HepG2 (cell line): ENCODE data around the gene GLT1D1.

ENCODE experiments used
- BCL3 ChIP-seq: sonication (generic); formaldehyde crosslinking; IDR thresholded peaks from 2 replicates; pipeline ENCODE4 v1.5.1; 2020; ENCODE audit warnings: mild to moderate bottlenecking, missing genetic modification reagents, moderate library complexity
- BHLHE40 ChIP-seq: IDR thresholded peaks from 2 replicates; pipeline ENCODE4 v1.6.1; 2011; ENCODE audit warnings: low read length, improper control_type of control experiment
- DPF2 ChIP-seq: sonication (generic); formaldehyde crosslinking; IDR thresholded peaks from 2 replicates; pipeline ENCODE4 v1.4.0; 2020; ENCODE audit warnings: mild to moderate bottlenecking, low read depth, missing genetic modification reagents, borderline replicate concordance
- ESRRA ChIP-seq: sonication (generic); formaldehyde crosslinking; IDR thresholded peaks from 2 replicates; pipeline ENCODE4 v1.5.1; 2020; ENCODE audit warnings: mild to moderate bottlenecking, low read depth, missing genetic modification reagents
- HNRNPLL ChIP-seq: fragments of 200-400 bp; formaldehyde crosslinking; IDR thresholded peaks from 2 replicates; pipeline ENCODE4 v1.6.1; 2017; ENCODE audit warnings: mild to moderate bottlenecking, low read depth, low read length; ENCODE audit not compliant: poor library complexity, severe bottlenecking
- POLR2A ChIP-seq, 2 experiments: IDR thresholded peaks; 2 replicates each; pipeline ENCODE4 v1.6.1; 2011; ENCODE audit warnings: low read depth in 2 of 2, low read length in 2 of 2, mild to moderate bottlenecking in 1 of 2, moderate library complexity in 1 of 2; ENCODE audit not compliant: insufficient read depth in 1 of 2
- SNAPC2 ChIP-seq: sonication (generic); formaldehyde crosslinking; IDR thresholded peaks from 2 replicates; pipeline ENCODE4 v1.8.1; 2022; ENCODE audit warnings: mild to moderate bottlenecking, missing genetic modification reagents
- ZFX ChIP-seq: sonication (generic); formaldehyde crosslinking; IDR thresholded peaks from 2 replicates; pipeline ENCODE4 v1.4.0; 2020; ENCODE audit warnings: mild to moderate bottlenecking, low read depth, missing genetic modification reagents, moderate library complexity
- ZHX1 ChIP-seq: sonication (generic); formaldehyde crosslinking; IDR thresholded peaks from 2 replicates; pipeline ENCODE4 v1.8.1; 2022; ENCODE audit warnings: low read depth, mild to moderate bottlenecking, missing genetic modification reagents
- ZNF577 ChIP-seq: sonication (generic); formaldehyde crosslinking; IDR thresholded peaks from 2 replicates; pipeline ENCODE4 v1.4.0; 2020; ENCODE audit warnings: mild to moderate bottlenecking, low read depth, missing genetic modification reagents, borderline replicate concordance
- TF ChIP-seq, protein P1 (sequence below): sonication (generic); formaldehyde crosslinking; IDR thresholded peaks from 2 replicates; pipeline ENCODE4 v1.5.0; 2020; ENCODE audit warnings: mild to moderate bottlenecking, missing genetic modification reagents, moderate library complexity

DNA sequence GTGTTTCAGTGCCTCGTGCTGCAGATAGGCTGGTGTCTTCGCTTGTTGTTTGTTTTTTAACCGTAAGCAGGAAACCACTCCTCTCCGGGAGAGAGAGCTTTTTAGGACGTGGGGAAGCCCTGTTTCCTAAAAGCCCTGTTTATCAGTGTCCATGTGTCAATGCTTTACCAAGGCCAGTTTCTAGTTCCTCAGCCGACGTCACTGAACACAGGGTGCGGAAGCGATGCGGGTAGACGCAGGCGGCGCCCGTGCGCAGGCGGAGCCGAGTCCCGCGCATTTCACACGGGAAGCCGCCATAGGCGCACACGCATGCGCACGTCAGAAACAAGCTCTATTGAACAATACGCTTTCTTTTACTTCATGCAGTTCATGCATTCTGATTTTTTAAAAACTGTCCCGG, 79.8 kb downstream of the GLT1D1 start:
- TF ChIP-seq SNAPC2 (CRISPR knock-in tag): no peak
- TF ChIP-seq, protein P1, sequence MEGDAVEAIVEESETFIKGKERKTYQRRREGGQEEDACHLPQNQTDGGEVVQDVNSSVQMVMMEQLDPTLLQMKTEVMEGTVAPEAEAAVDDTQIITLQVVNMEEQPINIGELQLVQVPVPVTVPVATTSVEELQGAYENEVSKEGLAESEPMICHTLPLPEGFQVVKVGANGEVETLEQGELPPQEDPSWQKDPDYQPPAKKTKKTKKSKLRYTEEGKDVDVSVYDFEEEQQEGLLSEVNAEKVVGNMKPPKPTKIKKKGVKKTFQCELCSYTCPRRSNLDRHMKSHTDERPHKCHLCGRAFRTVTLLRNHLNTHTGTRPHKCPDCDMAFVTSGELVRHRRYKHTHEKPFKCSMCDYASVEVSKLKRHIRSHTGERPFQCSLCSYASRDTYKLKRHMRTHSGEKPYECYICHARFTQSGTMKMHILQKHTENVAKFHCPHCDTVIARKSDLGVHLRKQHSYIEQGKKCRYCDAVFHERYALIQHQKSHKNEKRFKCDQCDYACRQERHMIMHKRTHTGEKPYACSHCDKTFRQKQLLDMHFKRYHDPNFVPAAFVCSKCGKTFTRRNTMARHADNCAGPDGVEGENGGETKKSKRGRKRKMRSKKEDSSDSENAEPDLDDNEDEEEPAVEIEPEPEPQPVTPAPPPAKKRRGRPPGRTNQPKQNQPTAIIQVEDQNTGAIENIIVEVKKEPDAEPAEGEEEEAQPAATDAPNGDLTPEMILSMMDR: no peak
- TF ChIP-seq ZNF577 (CRISPR knock-in tag): no peak
- TF ChIP-seq HNRNPLL: no peak
- TF ChIP-seq ESRRA: no peak
- no peak for TF ChIP-seq POLR2A (IDR thresholded peaks at IDR 0.05; ENCODE audit: insufficient read depth in 1 of 2, low read depth in 2 of 2, low read length in 2 of 2)
- no peak for TF ChIP-seq ZFX (CRISPR knock-in tag)
- no peak for TF ChIP-seq BCL3 (CRISPR knock-in tag)
- no peak for TF ChIP-seq DPF2 (CRISPR knock-in tag)
- TF ChIP-seq ZHX1 (CRISPR knock-in tag): no peak
- TF ChIP-seq BHLHE40: no peak
